SJSA1 (cell line): ENCODE data around the gene KCNN1. TPM values are rescaled to one million over a fixed set of nuclear protein-coding genes. Genes with fewer than 3 reads are reported as not detected.
"Not testable (repeated sequence)": the region's sequence is repeated elsewhere in the genome, so short reads cannot be mapped to it uniquely, and the experiment has no call there.

ENCODE experiments used
- DNase-seq, 2 experiments: peaks; one replicate each; pipeline ENCODE4 v3.0.0-alpha.2; 2015 to 2020; ENCODE audit warnings: low spot score in 2 of 2, low read depth in 1 of 2
- H3K27ac ChIP-seq: fragments of 250-450 bp; sonication (Bioruptor Pico); 2 replicates; pipeline ENCODE4 v1.5.1; 2020; ENCODE audit warnings: mild to moderate bottlenecking, moderate library complexity
- H3K27me3 ChIP-seq: fragments of 250-450 bp; sonication (Bioruptor Pico); replicated peaks from 2 replicates; pipeline ENCODE4 v1.5.1; 2020; ENCODE audit warnings: mild to moderate bottlenecking, moderate library complexity
- H3K36me3 ChIP-seq: fragments of 250-450 bp; sonication (Bioruptor Pico); 2 replicates; pipeline ENCODE4 v1.5.1; 2020; ENCODE audit warnings: mild to moderate bottlenecking
- H3K4me1 ChIP-seq: fragments of 250-450 bp; sonication (Bioruptor Pico); replicated peaks from 2 replicates; pipeline ENCODE4 v1.6.1; 2021; ENCODE audit warnings: mild to moderate bottlenecking
- H3K4me3 ChIP-seq: fragments of 250-450 bp; sonication (Bioruptor Pico); 2 replicates; pipeline ENCODE4 v1.5.1; 2020; ENCODE audit warnings: mild to moderate bottlenecking
- H3K9me3 ChIP-seq: fragments of 250-450 bp; sonication (Bioruptor Pico); replicated peaks from 2 replicates; pipeline ENCODE4 v1.5.1; 2020; ENCODE audit warnings: mild to moderate bottlenecking
- total RNA-seq: library from RNA; depleted of rRNA; stranded (reverse); fragments of >200 nt; shearing (Covaris generic); gene quantifications from 2 replicates; pipeline ENCODE4 v1.2.3, GENCODE V29; 2014; rRNA removed

The KCNN1 gene
- total RNA-seq, 1 experiment from 2014 or later: not detected

DNA sequence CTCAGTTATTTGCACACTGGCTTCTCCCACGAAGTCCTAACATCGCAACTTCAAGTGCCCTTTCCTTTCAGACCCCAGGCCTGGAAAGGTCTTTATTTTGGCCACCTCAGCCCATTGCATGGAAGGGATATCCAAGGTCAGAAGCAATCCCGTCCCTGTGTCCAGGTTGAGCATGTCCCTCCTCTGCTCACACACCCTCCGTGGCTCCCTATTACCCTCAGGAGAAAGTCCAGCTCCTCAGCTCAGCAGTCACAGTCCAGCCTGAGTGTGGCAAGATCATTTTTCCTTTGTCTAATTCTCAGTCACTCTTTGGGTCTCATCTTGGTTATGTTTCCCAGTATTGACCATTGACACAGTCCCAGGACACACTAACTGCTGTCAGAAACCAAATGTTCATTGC is 60.2 kb downstream of the KCNN1 start:
- no peaks in the 10 kb centered on the region for H3K27me3 ChIP-seq
- no peak for DNase-seq
- no peaks in the 10 kb centered on the region for H3K36me3 ChIP-seq
- H3K9me3 ChIP-seq: no peaks in the 10 kb centered on the region
- peaks cover 14% of the 10 kb centered on the region for H3K4me1 ChIP-seq
- H3K4me3 ChIP-seq: no peak overlapping the region
- no peak overlapping the region for H3K27ac ChIP-seq

DNA sequence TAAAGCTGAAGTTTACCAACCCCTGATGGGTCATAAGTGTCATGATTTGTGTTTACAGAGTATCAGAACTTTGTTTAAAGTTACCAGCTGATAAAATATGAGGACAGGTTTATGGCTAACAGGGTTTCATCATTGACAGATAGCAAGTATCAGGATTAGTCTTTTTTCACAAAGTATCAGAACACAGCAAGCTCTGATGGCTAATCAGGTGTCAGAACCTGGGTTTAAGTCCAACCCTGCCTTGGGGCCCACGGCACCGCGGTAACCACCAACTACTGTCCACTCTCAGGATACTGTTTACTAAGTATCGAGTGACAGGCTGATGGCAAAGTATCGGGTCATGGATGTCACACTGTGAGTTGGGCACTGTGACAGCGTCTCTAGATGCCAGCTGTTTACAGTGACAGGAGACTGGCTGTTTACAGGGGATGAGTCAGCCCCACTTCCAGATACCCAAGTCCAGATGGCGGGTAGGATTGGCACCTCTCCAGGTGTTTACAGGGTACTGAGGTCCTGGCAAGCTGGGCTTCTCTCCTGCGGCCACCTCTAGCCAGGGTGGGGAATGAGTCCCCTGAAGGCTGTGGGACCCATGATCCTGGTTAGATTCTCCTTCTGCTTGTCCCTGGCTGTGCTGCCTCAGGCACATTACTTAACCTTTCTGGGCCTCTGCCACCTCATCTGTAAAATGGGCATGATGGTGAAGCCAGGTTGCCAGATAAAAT is 62.9 kb downstream of the KCNN1 start:
- Histone ChIP-seq H3K4me1 (peaks cover 9% of the 10 kb centered on the region), H3K27ac (no peak overlapping the region), H3K36me3 (no peaks in the 10 kb centered on the region), H3K9me3 (no peaks in the 10 kb centered on the region), H3K27me3 (no peaks in the 10 kb centered on the region), H3K4me3 (no peak overlapping the region)
- peak; percentile 48 to 76 for DNase-seq

DNA sequence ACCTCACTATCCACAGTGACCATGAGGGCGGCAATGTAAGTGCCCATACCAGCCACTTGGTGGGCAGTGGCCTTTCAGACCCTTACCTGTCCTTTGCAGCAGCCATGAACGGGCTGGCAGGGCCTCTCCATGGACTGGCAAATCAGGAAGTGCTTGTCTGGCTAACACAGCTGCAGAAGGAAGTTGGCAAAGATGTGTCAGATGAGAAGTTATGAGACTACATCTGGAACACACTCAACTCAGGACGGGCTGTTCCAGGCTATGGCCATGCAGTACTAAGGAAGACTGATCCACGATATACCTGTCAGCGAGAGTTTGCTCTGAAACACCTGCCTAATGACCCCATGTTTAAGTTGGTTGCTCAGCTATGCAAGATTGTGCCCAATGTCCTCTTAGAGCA is 64.5 kb downstream of the KCNN1 start:
- H3K9me3 ChIP-seq, H3K27me3 ChIP-seq, DNase-seq, H3K4me3 ChIP-seq, H3K36me3 ChIP-seq, H3K27ac ChIP-seq: not testable (repeated sequence)
- peaks cover 20% of the 10 kb centered on the region for H3K4me1 ChIP-seq

DNA sequence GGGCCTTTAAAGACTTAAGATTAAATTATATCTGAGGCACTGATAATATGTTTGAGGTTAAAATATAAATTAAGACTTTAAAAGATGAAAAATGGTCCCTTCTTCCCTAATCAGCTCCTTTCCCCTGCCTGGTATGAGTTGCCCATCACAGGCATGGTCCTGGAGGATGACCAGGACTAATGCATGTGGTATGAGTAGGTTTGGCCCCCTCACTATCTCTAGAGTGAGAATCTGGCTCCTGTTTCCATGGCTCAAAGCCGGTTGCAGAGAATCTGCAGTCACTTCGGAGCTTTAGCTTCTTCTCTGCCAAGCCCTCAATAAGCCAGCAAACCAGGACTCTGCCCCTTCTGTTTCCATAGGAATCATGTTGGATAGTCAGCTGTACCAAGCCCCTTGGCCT is 65.2 kb downstream of the KCNN1 start:
- H3K4me3 ChIP-seq, H3K36me3 ChIP-seq, DNase-seq, H3K27me3 ChIP-seq, H3K27ac ChIP-seq, H3K9me3 ChIP-seq: not testable (repeated sequence)
- H3K4me1 ChIP-seq: peaks cover 20% of the 10 kb centered on the region

DNA sequence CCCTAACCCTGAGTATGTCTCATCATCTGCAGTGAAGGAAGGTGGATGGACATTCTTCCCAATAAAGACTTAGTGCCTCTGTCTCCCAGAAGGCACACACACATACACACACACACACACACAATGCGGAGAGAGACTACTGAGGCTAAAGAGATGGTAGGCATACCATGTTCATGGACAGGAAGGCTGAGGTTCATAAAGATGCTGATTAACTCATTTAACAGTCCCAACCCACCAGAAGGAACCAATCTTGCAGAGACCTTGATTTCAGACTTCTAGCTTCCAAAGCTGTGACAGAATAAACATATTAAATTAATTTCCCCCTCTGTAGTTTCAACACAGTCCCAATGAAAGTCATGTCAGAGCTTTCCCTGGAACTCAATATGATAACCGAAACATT is 74.1 kb downstream of the KCNN1 start:
- Histone ChIP-seq H3K27me3 (no peaks in the 10 kb centered on the region), H3K4me3 (no peak overlapping the region), H3K36me3 (no peaks in the 10 kb centered on the region), H3K27ac (no peak overlapping the region), H3K9me3 (no peaks in the 10 kb centered on the region), H3K4me1 (peaks cover 21% of the 10 kb centered on the region)
- no peak for DNase-seq

DNA sequence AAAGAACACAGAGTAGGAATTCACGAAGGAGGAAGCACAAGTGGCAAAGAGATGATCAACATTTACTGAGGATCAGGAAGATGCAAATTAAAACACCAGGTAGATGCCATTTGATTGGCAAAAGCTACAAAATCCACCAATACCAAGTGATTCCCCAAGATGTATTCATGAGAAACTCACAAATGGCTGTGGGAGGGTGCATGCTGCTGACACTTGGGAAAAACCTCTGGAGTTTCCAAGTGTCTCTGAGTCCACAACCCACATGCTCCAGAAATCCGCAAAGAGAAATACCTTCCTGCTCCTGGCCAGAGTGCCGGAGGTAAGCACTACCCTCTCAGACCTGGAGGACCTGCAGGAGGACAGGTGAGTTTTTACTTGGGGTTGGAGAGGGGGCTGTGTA is 76.8 kb downstream of the KCNN1 start:
- Histone ChIP-seq H3K36me3 (no peaks in the 10 kb centered on the region), H3K27me3 (no peaks in the 10 kb centered on the region), H3K27ac (no peak overlapping the region), H3K4me3 (no peak overlapping the region), H3K4me1 (peaks cover 30% of the 10 kb centered on the region), H3K9me3 (no peaks in the 10 kb centered on the region)
- DNase-seq: no peak

DNA sequence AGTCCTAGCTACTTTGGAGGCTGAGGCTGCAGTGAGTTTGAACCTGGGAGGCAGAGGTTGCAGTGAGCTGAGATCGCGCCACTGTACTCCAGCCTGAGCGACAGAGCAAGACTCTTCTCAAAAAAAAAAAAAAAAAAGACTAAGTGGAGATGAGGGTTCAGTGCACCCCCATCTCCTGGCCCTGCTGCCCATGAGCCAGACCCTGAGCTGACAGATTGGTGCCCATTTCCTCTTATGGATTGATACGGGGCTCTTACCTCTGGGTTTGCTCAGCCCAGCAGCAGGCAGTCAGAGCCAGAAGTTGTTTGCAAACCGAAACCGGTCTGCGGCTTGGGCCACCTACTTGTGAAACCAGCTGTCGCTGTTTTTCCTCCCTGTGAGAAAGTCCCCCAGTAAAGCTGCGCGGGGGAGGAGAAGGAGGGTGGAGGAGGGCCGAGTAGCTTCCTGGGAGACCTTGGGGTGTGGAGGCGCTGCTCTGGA is 78.0 kb downstream of the KCNN1 start:
- no peaks in the 10 kb centered on the region for H3K27me3 ChIP-seq
- H3K36me3 ChIP-seq: no peaks in the 10 kb centered on the region
- no peaks in the 10 kb centered on the region for H3K9me3 ChIP-seq
- H3K27ac ChIP-seq: peak overlapping the region; percentile 29
- H3K4me3 ChIP-seq: peak overlapping the region; percentile 17
- peak; percentile 84 to 87 for DNase-seq
- H3K4me1 ChIP-seq: peaks cover 30% of the 10 kb centered on the region

DNA sequence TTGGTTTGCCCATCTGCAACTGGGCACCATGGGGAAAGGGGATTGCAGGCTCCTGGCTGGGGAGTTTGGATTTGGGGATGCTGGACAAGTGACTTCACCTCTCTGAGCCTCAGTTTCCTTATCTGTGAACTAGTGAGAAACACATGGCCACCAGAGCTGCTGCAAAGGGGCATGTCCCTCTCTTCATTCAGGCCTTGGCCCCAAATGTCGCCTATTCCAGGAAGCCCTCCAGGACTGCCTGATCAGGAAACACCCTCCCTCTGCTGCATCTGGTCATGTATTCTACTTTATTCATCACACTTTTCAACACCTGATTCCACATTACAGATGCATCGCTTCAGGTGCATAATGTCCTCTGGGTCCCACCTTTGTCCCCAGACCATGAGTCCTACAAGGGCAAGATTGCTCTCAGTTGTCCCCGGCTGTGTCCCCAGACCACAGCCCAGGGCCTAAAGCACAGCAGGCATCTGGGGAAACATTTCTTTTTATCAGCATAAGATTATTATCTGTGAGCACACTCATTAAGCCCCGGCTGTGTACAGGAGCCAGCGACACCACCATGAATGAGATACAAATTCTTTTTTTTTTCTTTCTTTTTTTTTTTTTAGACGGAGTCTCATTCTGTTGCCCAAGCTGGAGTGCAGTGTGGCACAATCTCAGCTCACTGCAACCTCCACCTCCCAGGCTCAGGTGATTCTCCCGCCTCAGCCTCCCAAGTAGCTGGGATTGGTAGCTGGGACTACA is 78.6 kb downstream of the KCNN1 start:
- Histone ChIP-seq H3K27ac (peak overlapping the region; percentile 29), H3K27me3 (no peaks in the 10 kb centered on the region), H3K36me3 (no peaks in the 10 kb centered on the region), H3K9me3 (no peaks in the 10 kb centered on the region), H3K4me3 (peak overlapping the region; percentile 17), H3K4me1 (peaks cover 30% of the 10 kb centered on the region)
- DNase-seq: no peak

DNA sequence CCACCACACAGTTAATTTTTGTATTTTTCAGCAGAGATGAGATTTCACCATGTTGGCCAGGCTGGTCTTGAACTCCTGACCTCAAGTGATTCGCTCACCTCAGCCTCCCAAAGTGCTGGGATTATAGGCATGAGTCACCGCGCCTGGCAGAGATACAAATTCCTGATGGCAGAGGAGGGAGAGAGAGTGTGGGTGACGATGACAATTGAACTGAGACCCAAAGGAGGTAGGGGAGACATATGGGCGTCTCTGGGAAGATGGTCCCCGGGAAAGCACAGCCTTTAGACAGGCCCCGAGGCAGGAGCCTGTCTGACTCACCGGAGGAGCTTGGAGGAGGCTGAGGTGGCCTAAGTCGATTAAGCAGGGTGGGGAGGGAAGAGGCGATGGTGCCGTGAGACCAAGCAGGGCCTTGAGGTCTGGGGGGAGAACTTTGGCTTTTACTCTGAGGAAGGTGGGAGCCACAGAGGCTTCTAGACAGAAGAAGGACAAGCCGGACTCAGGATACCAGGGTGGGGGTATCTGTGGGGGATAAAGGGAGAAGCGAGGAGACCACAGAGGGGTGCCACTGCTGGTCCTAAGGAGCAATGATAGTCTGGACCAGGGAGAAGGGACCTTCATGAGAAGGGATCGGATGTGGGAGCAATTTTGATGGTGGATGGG is 79.3 kb downstream of the KCNN1 start:
- H3K36me3 ChIP-seq: no peaks in the 10 kb centered on the region
- H3K4me1 ChIP-seq: peaks cover 30% of the 10 kb centered on the region
- no peaks in the 10 kb centered on the region for H3K9me3 ChIP-seq
- peak overlapping the region; percentile 29; the same call in 1 of the 2 replicates for H3K27ac ChIP-seq
- no peaks in the 10 kb centered on the region for H3K27me3 ChIP-seq
- H3K4me3 ChIP-seq: no peak overlapping the region
- peak; percentile 96 to 97 for DNase-seq

DNA sequence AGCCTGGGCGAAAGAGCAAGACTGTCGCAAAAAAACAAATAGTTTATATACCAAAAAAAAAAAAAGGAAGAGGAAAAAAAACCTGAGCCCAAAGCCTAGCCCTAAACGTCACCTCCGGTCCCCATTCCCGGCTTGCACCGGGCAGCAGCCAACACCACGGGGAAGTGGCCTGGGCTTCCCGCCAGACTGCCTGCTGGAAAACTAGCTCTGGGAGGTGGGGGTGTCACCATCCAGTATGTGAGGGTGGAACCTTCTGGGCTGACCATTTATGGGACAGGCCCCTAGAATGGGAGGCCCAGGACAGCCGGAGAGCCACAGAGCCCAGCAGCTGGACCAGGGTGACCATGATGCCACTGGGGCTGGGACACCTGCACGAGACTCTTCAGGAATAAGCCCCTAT is 82.5 kb downstream of the KCNN1 start:
- no peak for DNase-seq
- no peaks in the 10 kb centered on the region for H3K27me3 ChIP-seq
- peaks cover 41% of the 10 kb centered on the region for H3K4me1 ChIP-seq
- no peak overlapping the region for H3K27ac ChIP-seq
- no peaks in the 10 kb centered on the region for H3K9me3 ChIP-seq
- H3K4me3 ChIP-seq: no peak overlapping the region
- no peaks in the 10 kb centered on the region for H3K36me3 ChIP-seq

Other genes starting within 250 kb of the KCNN1 start
- gene MAP1S, start 247.6 kb upstream of the KCNN1 start, total RNA-seq: 8.1 and 9.0 TPM in 2 replicates
- 0.63 TPM in 1 of 2 replicates, not detected in the other for gene FCHO1, start 215.6 kb upstream of the KCNN1 start, total RNA-seq
- gene B3GNT3, start 172.0 kb upstream of the KCNN1 start, total RNA-seq: not detected in 2 replicates
- not detected in 2 replicates for gene INSL3, start 145.6 kb upstream of the KCNN1 start, total RNA-seq
- gene JAK3, start 119.1 kb upstream of the KCNN1 start, total RNA-seq: 5.4 and 6.9 TPM in 2 replicates
- 821 and 921 TPM in 2 replicates for gene RPL18A, start 107.2 kb upstream of the KCNN1 start, total RNA-seq
- gene SLC5A5, start 95.2 kb upstream of the KCNN1 start, total RNA-seq: not detected in 2 replicates
- gene CCDC124, start 34.1 kb upstream of the KCNN1 start, total RNA-seq: 41.1 and 55.2 TPM in 2 replicates
- 21.4 and 41.9 TPM in 2 replicates for gene ARRDC2, start 41.1 kb downstream of the KCNN1 start, total RNA-seq
- 0.21 TPM in 1 of 2 replicates, not detected in the other for gene IL12RB1, start 119.8 kb downstream of the KCNN1 start, total RNA-seq
- gene MAST3, start 130.7 kb downstream of the KCNN1 start, total RNA-seq: 1.2 and 2.3 TPM in 2 replicates
- 24.2 and 35.0 TPM in 2 replicates for gene PIK3R2, start 186.1 kb downstream of the KCNN1 start, total RNA-seq
- gene IFI30, start 206.7 kb downstream of the KCNN1 start, total RNA-seq: 2.7 TPM in 1 of 2 replicates, not detected in the other
- 42.3 and 52.0 TPM in 2 replicates for gene MPV17L2, start 226.1 kb downstream of the KCNN1 start, total RNA-seq
- 1.2 and 3.4 TPM in 2 replicates for gene RAB3A, start 236.9 kb downstream of the KCNN1 start, total RNA-seq